Activated CD8-positive, alpha-beta memory T cell treated with anti-CD3 and anti-CD28 coated beads, Interleukin-2, amount 10 ng/mL, durations not matched to agents 7 days and 5 days (primary cell): ENCODE measurements around the gene ABCB1. TPM values are rescaled to one million over a fixed set of nuclear protein-coding genes. Genes with fewer than 3 reads are reported as not detected.

ENCODE experiments used
- ATAC-seq: fragments of 150-1000 bp; cut with Tn5 transposase; one replicate; pipeline ENCODE4 v1.10.0; 2021; ENCODE audit warnings: moderate library complexity
- CTCF ChIA-PET: fragments of 350-600 bp; sonication (Branson Sonifier 250); formaldehyde crosslinking; loops from one replicate; lab custom pipeline; 2021; ENCODE audit warnings: antibody characterized with exemption; lab: Charles Lee
- DNase-seq: peaks from one replicate; pipeline ENCODE4 v3.0.0-alpha.2; 2020
- H3K27ac Mint-ChIP-seq: one replicate; pipeline ENCODE4 v1.8.0; 2021; ENCODE audit warnings: mild to moderate bottlenecking, mixed read lengths
- H3K27me3 Mint-ChIP-seq: one replicate; pipeline ENCODE4 v1.8.0; 2021; ENCODE audit warnings: mixed read lengths
- H3K36me3 Mint-ChIP-seq: one replicate; pipeline ENCODE4 v1.8.0; 2021; ENCODE audit warnings: mild to moderate bottlenecking, mixed read lengths
- H3K4me1 Mint-ChIP-seq: one replicate; pipeline ENCODE4 v1.8.0; 2021; ENCODE audit warnings: mixed read lengths
- H3K4me3 Mint-ChIP-seq: one replicate; pipeline ENCODE4 v1.8.0; 2021; ENCODE audit warnings: mild to moderate bottlenecking, moderate library complexity, mixed read lengths
- H3K9me3 Mint-ChIP-seq: one replicate; pipeline ENCODE4 v1.8.0; 2022; ENCODE audit warnings: low read depth, mixed read lengths
- total RNA-seq, 2 experiments: library from RNA; stranded (reverse); gene quantifications; one replicate each; pipeline ENCODE4 v1.2.3, GENCODE V29; 2021

The ABCB1 gene
- total RNA-seq, result 10 to 100 TPM; 15.1 to 15.7 TPM

GRCh38 chr7:87600130-87601124 lies at the start of gene ABCB1:
TSS of gene ABCB1 (minus strand) at chr7:87600884. CDS start at chr7:87600184, 700 bp downstream.
- CTCF ChIA-PET, result interaction anchor here (0.7 to 1.3 kb wide), 7 partner anchors 11 to 278 kb away, joined by 3 to 6 read pairs (median 3); no protein-coding TSS in a partner anchor
- Mint-ChIP-seq H3K27ac (peak within 1 kb of the TSS; percentile 85), H3K9me3 (no peaks in the 10 kb centered on the region), H3K4me1 (peaks cover 30% of the 10 kb centered on the region), H3K36me3 (peaks cover 1% of the 10 kb centered on the region), H3K27me3 (peaks cover 23% of the 10 kb centered on the region), H3K4me3 (peak within 1 kb of the TSS; percentile 75)
- DNase-seq, result peak; percentile 70
- ATAC-seq, result peak; percentile 88

GRCh38 chr7:87648316-87648715 lies 47.6 kb upstream of the ABCB1 start:
- CTCF ChIA-PET, result no interaction called here
- H3K4me1 Mint-ChIP-seq, result no peaks in the 10 kb centered on the region
- DNase-seq, result no peak

GRCh38 chr7:87645446-87645845 lies 44.8 kb upstream of the ABCB1 start:
- no peak for ATAC-seq
- no peaks in the 10 kb centered on the region for H3K9me3 Mint-ChIP-seq
- H3K27ac Mint-ChIP-seq, result no peak overlapping the region
- CTCF ChIA-PET, result no interaction called here
- H3K4me3 Mint-ChIP-seq, result no peak overlapping the region
- no peaks in the 10 kb centered on the region for H3K4me1 Mint-ChIP-seq
- no peak for DNase-seq
- H3K36me3 Mint-ChIP-seq, result no peaks in the 10 kb centered on the region
- H3K27me3 Mint-ChIP-seq, result no peaks in the 10 kb centered on the region

More at GRCh38 chr7:87648316-87648715, 47.6 kb upstream of the ABCB1 start:
- Mint-ChIP-seq H3K27ac (no peak overlapping the region), H3K9me3 (no peaks in the 10 kb centered on the region), H3K27me3 (no peaks in the 10 kb centered on the region), H3K4me3 (no peak overlapping the region), H3K36me3 (no peaks in the 10 kb centered on the region)
- ATAC-seq, result no peak

GRCh38 chr7:87635921-87636320 lies 35.2 kb upstream of the ABCB1 start:
- no peak overlapping the region for H3K27ac Mint-ChIP-seq
- ATAC-seq, result no peak
- H3K4me1 Mint-ChIP-seq, result no peaks in the 10 kb centered on the region
- no peak overlapping the region for H3K4me3 Mint-ChIP-seq
- H3K36me3 Mint-ChIP-seq, result peaks cover 1% of the 10 kb centered on the region
- no peak for DNase-seq
- CTCF ChIA-PET, result no interaction called here
- H3K9me3 Mint-ChIP-seq, result peaks cover 2% of the 10 kb centered on the region
- no peaks in the 10 kb centered on the region for H3K27me3 Mint-ChIP-seq

GRCh38 chr7:87628780-87629569 lies 28.3 kb upstream of the ABCB1 start:
- CTCF ChIA-PET, result interaction anchor here (0.6 to 1.2 kb wide), 2 partner anchors 28 to 64 kb away, joined by 3 read pairs; partner anchors contain the start of gene ABCB1
- H3K9me3 Mint-ChIP-seq, result no peaks in the 10 kb centered on the region
- no peaks in the 10 kb centered on the region for H3K36me3 Mint-ChIP-seq
- H3K4me3 Mint-ChIP-seq, result peak overlapping the region; percentile 74
- H3K4me1 Mint-ChIP-seq, result peaks cover 11% of the 10 kb centered on the region
- ATAC-seq (peak; percentile 4), DNase-seq (peak; percentile 50)
- peaks cover 18% of the 10 kb centered on the region for H3K27me3 Mint-ChIP-seq
- no peak overlapping the region for H3K27ac Mint-ChIP-seq

GRCh38 chr7:87627634-87627994 lies 26.9 kb upstream of the ABCB1 start:
- CTCF ChIA-PET, result interaction anchor here (0.8 kb wide), 1 partner anchor 28 kb away, joined by 3 read pairs; no protein-coding TSS in a partner anchor
- H3K27me3 Mint-ChIP-seq, result peaks cover 18% of the 10 kb centered on the region
- ATAC-seq (peak; percentile 32), DNase-seq (peak; percentile 43)
- peak overlapping the region; percentile 74 for H3K4me3 Mint-ChIP-seq
- H3K9me3 Mint-ChIP-seq, result no peaks in the 10 kb centered on the region
- no peaks in the 10 kb centered on the region for H3K36me3 Mint-ChIP-seq
- no peak overlapping the region for H3K27ac Mint-ChIP-seq
- peaks cover 11% of the 10 kb centered on the region for H3K4me1 Mint-ChIP-seq

- Mint-ChIP-seq H3K27ac (no peak overlapping the region), H3K9me3 (no peaks in the 10 kb centered on the region), H3K36me3 (no peaks in the 10 kb centered on the region), H3K4me1 (peaks cover 11% of the 10 kb centered on the region), H3K27me3 (peaks cover 15% of the 10 kb centered on the region), H3K4me3 (no peak overlapping the region)
- no peak for ATAC-seq
- CTCF ChIA-PET, result no interaction called here
- DNase-seq, result no peak
Measured at GRCh38 chr7:87625101-87625500, 24.4 kb upstream of the ABCB1 start.

- no peak overlapping the region for H3K4me3 Mint-ChIP-seq
- no peak overlapping the region for H3K27ac Mint-ChIP-seq
- no peaks in the 10 kb centered on the region for H3K36me3 Mint-ChIP-seq
- ATAC-seq (no peak), DNase-seq (no peak)
- H3K4me1 Mint-ChIP-seq, result peaks cover 11% of the 10 kb centered on the region
- no peaks in the 10 kb centered on the region for H3K9me3 Mint-ChIP-seq
- CTCF ChIA-PET, result no interaction called here
- peaks cover 13% of the 10 kb centered on the region for H3K27me3 Mint-ChIP-seq
Measured at GRCh38 chr7:87624628-87625027, 23.9 kb upstream of the ABCB1 start.

- no peak overlapping the region for H3K4me3 Mint-ChIP-seq
- DNase-seq (no peak), ATAC-seq (no peak)
- no peaks in the 10 kb centered on the region for H3K36me3 Mint-ChIP-seq
- CTCF ChIA-PET, result no interaction called here
- H3K27ac Mint-ChIP-seq, result no peak overlapping the region
- H3K9me3 Mint-ChIP-seq, result no peaks in the 10 kb centered on the region
- H3K27me3 Mint-ChIP-seq, result peaks cover 7% of the 10 kb centered on the region
- no peaks in the 10 kb centered on the region for H3K4me1 Mint-ChIP-seq
Measured at GRCh38 chr7:87615197-87615596, 14.5 kb upstream of the ABCB1 start.

GRCh38 chr7:87609916-87610315 lies 9.2 kb upstream of the ABCB1 start:
- Mint-ChIP-seq H3K4me3 (no peak overlapping the region), H3K36me3 (no peaks in the 10 kb centered on the region), H3K4me1 (no peaks in the 10 kb centered on the region), H3K9me3 (no peaks in the 10 kb centered on the region), H3K27ac (no peak overlapping the region), H3K27me3 (peaks cover 8% of the 10 kb centered on the region)
- CTCF ChIA-PET, result no interaction called here
- ATAC-seq (no peak), DNase-seq (no peak)

GRCh38 chr7:87608431-87608830 lies 7.7 kb upstream of the ABCB1 start:
- H3K9me3 Mint-ChIP-seq, result no peaks in the 10 kb centered on the region
- no peak overlapping the region for H3K27ac Mint-ChIP-seq
- CTCF ChIA-PET, result no interaction called here
- peaks cover 11% of the 10 kb centered on the region for H3K27me3 Mint-ChIP-seq
- ATAC-seq (no peak), DNase-seq (no peak)
- H3K4me1 Mint-ChIP-seq, result no peaks in the 10 kb centered on the region
- no peak overlapping the region for H3K4me3 Mint-ChIP-seq
- no peaks in the 10 kb centered on the region for H3K36me3 Mint-ChIP-seq

GRCh38 chr7:87604264-87604663 lies 3.6 kb upstream of the ABCB1 start:
- Mint-ChIP-seq H3K27me3 (peaks cover 27% of the 10 kb centered on the region), H3K4me1 (peaks cover 16% of the 10 kb centered on the region), H3K9me3 (no peaks in the 10 kb centered on the region), H3K27ac (no peak overlapping the region), H3K36me3 (peaks cover 1% of the 10 kb centered on the region), H3K4me3 (no peak overlapping the region)
- CTCF ChIA-PET, result no interaction called here
- no peak for ATAC-seq
- DNase-seq, result no peak

- CTCF ChIA-PET, result no interaction called here
- no peaks in the 10 kb centered on the region for H3K9me3 Mint-ChIP-seq
- H3K27ac Mint-ChIP-seq, result peak overlapping the region; percentile 79
- H3K27me3 Mint-ChIP-seq, result peaks cover 21% of the 10 kb centered on the region
- H3K4me1 Mint-ChIP-seq, result peaks cover 30% of the 10 kb centered on the region
- H3K4me3 Mint-ChIP-seq, result peak overlapping the region; percentile 75
- ATAC-seq (peak; percentile 32), DNase-seq (peak; percentile 80)
- peaks cover 3% of the 10 kb centered on the region for H3K36me3 Mint-ChIP-seq
Measured at GRCh38 chr7:87599336-87599735, 1.3 kb downstream of the ABCB1 start.
